Left lung (tissue), 10 donors: ENCODE measurements around the gene FKBP2. TPM values are rescaled to one million over a fixed set of nuclear protein-coding genes. Genes with fewer than 3 reads are reported as not detected.

Experiments
- ATAC-seq: fragments of 200-7000 bp; cut with Tn5 transposase; one replicate; pipeline ENCODE4 v1.9.1; 2020; ENCODE audit warnings: moderate library complexity
- DNase-seq, 4 donors: peaks; one replicate each; pipeline ENCODE4 v3.0.0-alpha.2; 2013 to 2020
- H3K27ac ChIP-seq, 2 donors: fragments of 200-600 bp; sonication (generic) in 1 of 2; one replicate each; pipeline versions ENCODE4 v1.5.0 to v1.8.0; 2020 to 2021
- H3K27me3 ChIP-seq, 2 donors: fragments of 200-600 bp; sonication (generic) in 1 of 2; one replicate each; pipeline versions ENCODE4 v1.5.0 to v1.8.0; 2020 to 2021
- H3K36me3 ChIP-seq, 2 donors: fragments of 200-600 bp; sonication (generic) in 1 of 2; one replicate each; pipeline versions ENCODE4 v1.5.0 to v1.8.0; 2020 to 2021
- H3K4me1 ChIP-seq, 2 donors: fragments of 200-600 bp; one replicate each; pipeline ENCODE4 v1.8.0; 2021
- H3K4me3 ChIP-seq, 2 donors: fragments of 200-600 bp; sonication (generic) in 1 of 2; one replicate each; pipeline versions ENCODE4 v1.5.0 to v1.8.0; 2020 to 2021; ENCODE audit warnings: mild to moderate bottlenecking in 1 of 2
- H3K9me3 ChIP-seq, 2 donors: fragments of 200-600 bp; sonication (generic) in 1 of 2; one replicate each; pipeline versions ENCODE4 v1.5.0 to v1.8.0; 2020 to 2021
- intact Hi-C, 2 donors: fragments of 100-400 bp; cut with DNase I; formaldehyde crosslinking; loops; one replicate each; pipeline versions ENCODE4 v1.11.2 to v1.14.2; 2022
- polyA plus RNA-seq, 6 donors: library from polyadenylated mRNA; unstranded; fragments of 120-200 nt; gene quantifications; one replicate each; pipeline ENCODE4 v1.2.1, GENCODE V29; 2013; ENCODE audit not compliant: insufficient read length in 6 of 6
- total RNA-seq, 2 donors: library from RNA; stranded (reverse); fragmentation: NEBNext Ultra II Directional; extraction: Animal tissue kit (Norgen Biotek cat#: 25700); gene quantifications; one replicate each; pipeline ENCODE4 v1.2.1, GENCODE V29; 2021
- TF ChIP-seq, protein P1 (sequence below), 2 donors: fragments of 200-600 bp; sonication (generic) in 1 of 2; IDR thresholded peaks; one replicate each; pipeline versions ENCODE4 v1.5.0 to v1.8.0; 2021; ENCODE audit warnings: antibody characterized with exemption in 2 of 2
- donor health status: DM: no; HTN: yes; CAD: no.
- donor health status: DM: no; HTN: no; CAD: no.

Gene FKBP2
- total and polyA plus RNA-seq, 8 donors, result 59.5 to 81.4 (median 69.7) TPM

DNA sequence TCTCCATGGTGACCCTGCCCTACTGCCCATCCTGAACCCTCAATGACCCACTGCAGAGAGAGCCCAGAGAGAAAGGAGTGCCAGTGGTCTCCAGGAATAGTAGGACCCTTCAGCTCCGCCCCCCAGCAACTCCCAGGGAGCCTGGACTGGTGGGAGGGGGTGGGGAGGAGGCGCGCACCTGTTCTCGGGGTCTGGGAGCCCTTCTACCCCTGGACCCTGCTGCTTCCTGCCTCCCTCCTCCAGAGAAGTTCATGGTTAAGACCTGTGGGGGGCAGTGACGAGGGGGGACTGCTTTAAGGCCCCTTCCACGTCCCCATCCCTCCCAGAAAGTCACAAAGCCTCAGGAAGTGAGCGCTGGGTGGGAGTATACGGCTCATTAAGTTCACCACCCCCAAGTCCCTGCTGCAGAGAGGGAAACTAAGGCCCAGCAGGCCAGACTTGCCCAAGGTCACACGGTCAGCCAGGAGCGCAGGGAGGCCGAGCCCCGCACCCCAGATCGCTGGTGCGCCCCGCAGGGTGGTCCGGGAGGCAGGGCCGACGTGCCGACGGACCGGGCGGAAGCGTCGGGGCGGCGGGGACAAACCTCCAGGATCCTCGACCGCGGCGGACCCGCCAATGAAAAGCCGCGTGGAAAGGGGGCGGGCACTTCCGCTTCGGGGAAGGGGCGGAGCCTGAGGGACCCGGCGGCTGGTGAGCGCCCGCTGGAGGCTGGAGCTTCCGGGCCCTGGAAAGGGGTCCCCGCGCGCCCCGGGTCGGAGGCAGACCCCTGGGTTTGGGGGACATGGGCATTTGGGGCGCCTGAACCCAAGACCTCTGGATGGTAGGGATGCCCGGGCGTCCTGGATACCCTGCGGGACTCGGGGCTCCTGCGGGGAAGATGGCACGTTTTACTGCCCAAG lies 15.0 kb upstream of the FKBP2 start, which contains the start of the genes NUDT22 and TRPT1:
NUDT22 (plus strand) TSS at position 667 of the 899 bp plus-strand sequence. CDS start 379 bp downstream, outside the sequence.
TRPT1 (minus strand) TSS at position 579 of the 899 bp plus-strand sequence; CDS start at position 253, 326 bp downstream.
- Histone ChIP-seq H3K9me3 (no peaks in the 10 kb centered on the region), H3K4me3 (peak within 1 kb of the TSS; percentile 72 to 75), H3K4me1 (peaks cover 34 to 53% of the 10 kb centered on the region in 2 donors), H3K27me3 (no peaks in the 10 kb centered on the region), H3K27ac (peak within 1 kb of the TSS; percentile 80 to 86), H3K36me3 (peaks cover 0 to 38% of the 10 kb centered on the region in 2 donors)
- DNase-seq, result peak; percentile 83 to 95 (median 91)
- TF ChIP-seq, protein P1, sequence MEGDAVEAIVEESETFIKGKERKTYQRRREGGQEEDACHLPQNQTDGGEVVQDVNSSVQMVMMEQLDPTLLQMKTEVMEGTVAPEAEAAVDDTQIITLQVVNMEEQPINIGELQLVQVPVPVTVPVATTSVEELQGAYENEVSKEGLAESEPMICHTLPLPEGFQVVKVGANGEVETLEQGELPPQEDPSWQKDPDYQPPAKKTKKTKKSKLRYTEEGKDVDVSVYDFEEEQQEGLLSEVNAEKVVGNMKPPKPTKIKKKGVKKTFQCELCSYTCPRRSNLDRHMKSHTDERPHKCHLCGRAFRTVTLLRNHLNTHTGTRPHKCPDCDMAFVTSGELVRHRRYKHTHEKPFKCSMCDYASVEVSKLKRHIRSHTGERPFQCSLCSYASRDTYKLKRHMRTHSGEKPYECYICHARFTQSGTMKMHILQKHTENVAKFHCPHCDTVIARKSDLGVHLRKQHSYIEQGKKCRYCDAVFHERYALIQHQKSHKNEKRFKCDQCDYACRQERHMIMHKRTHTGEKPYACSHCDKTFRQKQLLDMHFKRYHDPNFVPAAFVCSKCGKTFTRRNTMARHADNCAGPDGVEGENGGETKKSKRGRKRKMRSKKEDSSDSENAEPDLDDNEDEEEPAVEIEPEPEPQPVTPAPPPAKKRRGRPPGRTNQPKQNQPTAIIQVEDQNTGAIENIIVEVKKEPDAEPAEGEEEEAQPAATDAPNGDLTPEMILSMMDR (IDR thresholded peaks at IDR 0.05), result no peak
- intact Hi-C loops, result no loop called here
- ATAC-seq, result peak; percentile 87

DNA sequence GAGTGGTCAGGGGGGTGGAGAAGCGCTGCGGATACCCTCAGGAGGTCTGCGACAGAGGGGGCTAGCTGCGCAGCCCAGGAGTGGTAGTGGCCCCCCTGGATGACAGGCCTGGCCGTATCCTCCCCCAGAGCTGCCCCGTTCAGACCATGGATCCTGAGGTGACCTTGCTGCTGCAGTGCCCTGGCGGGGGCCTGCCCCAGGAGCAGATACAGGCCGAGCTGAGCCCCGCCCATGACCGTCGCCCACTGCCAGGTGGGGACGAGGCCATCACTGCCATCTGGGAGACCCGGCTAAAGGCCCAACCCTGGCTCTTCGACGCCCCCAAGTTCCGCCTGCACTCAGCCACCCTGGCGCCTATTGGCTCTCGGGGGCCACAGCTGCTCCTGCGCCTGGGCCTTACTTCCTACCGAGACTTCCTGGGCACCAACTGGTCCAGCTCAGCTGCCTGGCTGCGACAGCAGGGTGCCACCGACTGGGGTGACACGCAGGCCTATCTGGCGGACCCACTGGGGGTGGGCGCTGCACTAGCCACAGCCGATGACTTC lies 14.3 kb upstream of the FKBP2 start:
- peak; percentile 53 for ATAC-seq

DNA sequence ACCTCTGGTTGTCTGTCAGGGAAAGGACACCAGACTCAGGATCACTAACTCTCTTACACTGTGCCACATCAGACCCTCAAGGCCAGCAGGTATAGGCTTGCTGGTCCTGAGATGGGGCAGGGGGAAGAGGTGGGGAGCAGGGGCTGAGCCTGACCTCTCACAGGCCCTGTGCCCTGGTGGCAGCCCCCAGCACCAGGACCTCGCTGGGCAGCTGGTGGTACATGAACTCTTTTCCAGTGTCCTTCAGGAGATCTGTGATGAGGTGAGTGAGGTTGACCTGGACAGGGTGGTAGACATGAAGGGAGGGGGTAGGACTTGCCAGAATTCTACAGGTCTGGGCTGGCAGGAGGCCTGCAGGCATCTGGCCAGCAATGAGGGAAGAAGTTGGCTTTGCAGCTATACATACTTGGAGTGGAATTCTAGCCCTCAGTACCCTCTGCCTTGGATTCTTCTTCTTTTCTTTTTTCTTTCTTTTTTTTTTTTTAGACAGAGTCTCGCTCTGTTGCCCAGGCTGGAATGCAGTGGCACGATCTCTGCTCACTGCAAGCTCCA lies 13.4 kb upstream of the FKBP2 start:
- Histone ChIP-seq H3K27me3 (no peaks in the 10 kb centered on the region), H3K9me3 (no peaks in the 10 kb centered on the region), H3K4me1 (peaks cover 34 to 68% of the 10 kb centered on the region in 2 donors), H3K4me3 (peak overlapping the region; percentile 72 to 75), H3K36me3 (peaks cover 0 to 23% of the 10 kb centered on the region in 2 donors), H3K27ac (peak overlapping the region in 1 of 2 donors; percentile 86)
- peak in 1 of 4 donors; percentile 50 for DNase-seq
- intact Hi-C loops, result no loop called here
- no peak for ATAC-seq
- TF ChIP-seq, protein P1 (IDR thresholded peaks at IDR 0.05), result no peak

More for the DNA sequence above, 14.3 kb upstream of the FKBP2 start:
- peak overlapping the region; percentile 80 to 86 for H3K27ac ChIP-seq
- no peaks in the 10 kb centered on the region for H3K27me3 ChIP-seq
- TF ChIP-seq, protein P1 (IDR thresholded peaks at IDR 0.05), result no peak
- H3K4me3 ChIP-seq, result peak overlapping the region; percentile 72 to 75
- H3K4me1 ChIP-seq, result peaks cover 34 to 60% of the 10 kb centered on the region in 2 donors
- peaks cover 0 to 31% of the 10 kb centered on the region in 2 donors for H3K36me3 ChIP-seq
- H3K9me3 ChIP-seq, result no peaks in the 10 kb centered on the region
- intact Hi-C loops, result no loop called here
- peak in 3 of 4 donors; percentile 27 to 88 (median 76) for DNase-seq

DNA sequence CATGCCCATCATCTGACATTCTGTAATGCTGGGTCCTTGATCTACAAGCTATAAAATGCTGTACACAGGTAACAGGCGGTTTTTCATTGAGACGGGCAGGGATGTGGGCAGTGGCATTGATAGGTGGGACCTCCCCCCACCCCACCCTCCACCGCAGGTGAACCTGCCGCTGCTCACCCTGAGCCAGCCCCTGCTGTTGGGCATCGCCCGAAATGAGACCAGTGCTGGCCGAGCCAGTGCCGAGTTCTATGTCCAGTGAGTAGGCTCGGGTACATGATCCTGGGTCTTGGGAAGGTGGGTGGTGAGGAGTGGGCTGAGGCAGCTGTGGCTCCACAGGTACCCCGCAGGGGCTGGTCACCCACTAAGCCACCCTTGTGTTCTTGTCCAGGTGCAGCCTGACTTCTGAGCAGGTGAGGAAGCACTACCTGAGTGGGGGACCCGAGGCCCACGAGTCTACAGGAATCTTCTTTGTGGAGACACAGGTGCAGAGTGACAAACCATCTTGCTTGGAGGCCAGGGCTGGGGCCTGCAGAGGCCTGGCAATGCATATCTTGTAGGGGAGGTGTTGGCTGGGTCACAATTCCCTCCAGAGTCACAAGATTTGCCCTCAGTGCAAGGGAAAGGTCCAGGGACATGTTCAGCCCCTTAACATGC lies 11.7 kb upstream of the FKBP2 start:
- peaks cover 0 to 4% of the 10 kb centered on the region in 2 donors for H3K27me3 ChIP-seq
- peaks cover 43 to 77% of the 10 kb centered on the region in 2 donors for H3K4me1 ChIP-seq
- peak overlapping the region; percentile 91 for H3K27ac ChIP-seq
- peaks cover 0 to 5% of the 10 kb centered on the region in 2 donors for H3K36me3 ChIP-seq
- intact Hi-C loops, result no loop called here
- DNase-seq, result peak in 1 of 4 donors; percentile 76
- TF ChIP-seq, protein P1 (IDR thresholded peaks at IDR 0.05), result no peak
- H3K9me3 ChIP-seq, result no peaks in the 10 kb centered on the region
- no peak for ATAC-seq
- no peak overlapping the region for H3K4me3 ChIP-seq
